AG10803 (cell line): Measurements from ENCODE around the gene PARD3.
A peak's percentile ranks its signal among the peaks of the same experiment; 100 is the strongest.

Experiments used
- DNase-seq: peaks from one replicate; pipeline ENCODE4 v3.0.0; 2010; ENCODE audit warnings: low read depth
- H3K4me3 ChIP-seq: 2 replicates; pipeline ENCODE4 v1.5.1; 2011; ENCODE audit warnings: mild to moderate bottlenecking, low read length, control low read depth
- TF ChIP-seq, protein P1 (sequence below): conservative IDR thresholded peaks from 2 replicates; pipeline ENCODE4 v1.5.1; 2011; ENCODE audit warnings: mild to moderate bottlenecking, low read length, control low read depth, inconsistent platforms

Gene PARD3

DNA sequence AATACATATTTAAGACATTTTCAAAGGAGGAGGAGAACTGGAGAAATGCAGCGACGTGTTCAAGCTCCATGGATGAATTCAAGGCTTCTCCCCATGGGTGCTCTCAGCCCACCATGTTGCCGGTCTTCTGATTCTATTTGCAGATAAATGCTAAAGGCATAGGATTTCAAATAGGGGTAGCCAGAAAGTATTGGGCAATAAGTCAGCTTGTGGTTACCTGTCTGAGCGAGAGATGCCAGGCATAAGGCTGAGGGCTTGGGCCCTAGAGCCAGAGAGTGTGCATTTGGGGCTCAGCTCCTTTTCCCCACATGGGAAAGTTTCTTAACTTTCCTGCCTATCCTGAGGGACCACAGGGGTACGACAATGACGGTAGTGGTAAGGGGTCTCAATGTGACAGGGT, 180.0 kb downstream of the PARD3 start:
- DNase-seq, result no peak
- TF ChIP-seq, protein P1, sequence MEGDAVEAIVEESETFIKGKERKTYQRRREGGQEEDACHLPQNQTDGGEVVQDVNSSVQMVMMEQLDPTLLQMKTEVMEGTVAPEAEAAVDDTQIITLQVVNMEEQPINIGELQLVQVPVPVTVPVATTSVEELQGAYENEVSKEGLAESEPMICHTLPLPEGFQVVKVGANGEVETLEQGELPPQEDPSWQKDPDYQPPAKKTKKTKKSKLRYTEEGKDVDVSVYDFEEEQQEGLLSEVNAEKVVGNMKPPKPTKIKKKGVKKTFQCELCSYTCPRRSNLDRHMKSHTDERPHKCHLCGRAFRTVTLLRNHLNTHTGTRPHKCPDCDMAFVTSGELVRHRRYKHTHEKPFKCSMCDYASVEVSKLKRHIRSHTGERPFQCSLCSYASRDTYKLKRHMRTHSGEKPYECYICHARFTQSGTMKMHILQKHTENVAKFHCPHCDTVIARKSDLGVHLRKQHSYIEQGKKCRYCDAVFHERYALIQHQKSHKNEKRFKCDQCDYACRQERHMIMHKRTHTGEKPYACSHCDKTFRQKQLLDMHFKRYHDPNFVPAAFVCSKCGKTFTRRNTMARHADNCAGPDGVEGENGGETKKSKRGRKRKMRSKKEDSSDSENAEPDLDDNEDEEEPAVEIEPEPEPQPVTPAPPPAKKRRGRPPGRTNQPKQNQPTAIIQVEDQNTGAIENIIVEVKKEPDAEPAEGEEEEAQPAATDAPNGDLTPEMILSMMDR, result no peak
- H3K4me3 ChIP-seq, result no peak overlapping the region

DNA sequence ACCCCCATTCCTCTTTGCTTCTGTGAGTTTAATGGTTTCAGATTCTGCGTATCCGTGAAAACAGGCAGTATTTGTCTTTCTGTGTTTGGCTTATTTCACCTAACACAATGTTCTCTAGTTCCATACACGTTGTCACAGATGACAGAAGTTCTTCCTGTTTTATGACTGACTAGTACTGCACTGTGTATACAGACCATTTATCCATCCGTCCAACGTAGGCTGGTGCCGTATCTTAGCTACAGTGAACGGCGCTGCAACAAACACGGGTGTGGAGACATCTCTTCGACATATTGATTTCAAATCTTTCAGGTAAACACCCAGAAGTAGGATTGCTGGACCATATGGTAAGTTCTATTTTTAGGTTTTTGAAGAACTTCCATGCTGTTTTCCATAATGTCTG, 181.7 kb downstream of the PARD3 start:
- DNase-seq, result no peak
- no peak overlapping the region for H3K4me3 ChIP-seq
- TF ChIP-seq, protein P1, result no peak

DNA sequence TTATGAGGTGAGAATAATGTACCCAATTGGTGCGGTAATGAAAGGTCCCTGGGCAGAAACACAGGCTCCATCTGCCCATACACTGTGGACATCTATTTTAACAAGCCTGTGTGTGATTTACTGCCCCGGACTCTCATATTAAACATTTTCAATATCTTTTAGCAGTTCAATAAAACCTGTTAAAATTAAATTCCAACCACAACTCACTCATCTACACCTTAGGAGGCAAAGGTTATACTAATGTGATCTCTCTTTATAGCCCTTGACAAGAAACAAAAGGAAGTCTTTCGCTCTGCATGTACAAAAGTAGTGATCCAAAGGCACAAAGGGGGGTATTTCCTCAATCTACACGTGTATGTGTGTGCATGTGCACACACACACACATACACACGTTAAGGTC, 186.0 kb downstream of the PARD3 start:
- no peak for DNase-seq
- H3K4me3 ChIP-seq, result no peak overlapping the region
- TF ChIP-seq, protein P1, result no peak

DNA sequence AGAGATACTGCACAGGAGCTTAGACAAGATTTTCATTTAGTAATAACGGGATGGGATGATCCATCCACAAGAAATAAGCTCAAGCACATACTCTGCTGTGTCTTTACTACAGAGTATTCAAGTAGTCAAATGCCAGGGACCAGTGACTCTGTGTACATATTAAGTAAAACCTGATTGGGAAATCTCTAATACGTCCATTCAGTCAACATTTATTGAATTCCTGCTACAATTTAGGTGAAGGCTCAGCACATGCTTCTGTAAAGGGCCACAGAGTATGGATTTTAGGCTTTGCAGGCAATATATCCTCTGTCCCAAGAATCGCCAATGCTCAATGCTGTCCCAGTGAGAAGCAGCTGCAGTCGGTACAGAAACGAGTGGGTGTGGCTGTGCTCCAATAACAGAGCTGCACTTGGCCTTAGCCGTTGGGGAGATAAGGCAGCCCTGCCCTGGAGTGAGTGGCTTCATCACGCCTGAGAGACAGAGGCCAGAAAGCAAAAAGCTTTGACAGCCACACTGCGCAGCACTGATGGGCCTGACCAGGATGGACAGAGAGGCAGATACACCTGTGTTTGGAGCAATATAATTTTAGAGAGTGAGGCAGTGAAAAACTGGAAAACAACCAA, 186.8 kb downstream of the PARD3 start:
- no peak for DNase-seq
- no peak overlapping the region for H3K4me3 ChIP-seq
- TF ChIP-seq, protein P1, result no peak

DNA sequence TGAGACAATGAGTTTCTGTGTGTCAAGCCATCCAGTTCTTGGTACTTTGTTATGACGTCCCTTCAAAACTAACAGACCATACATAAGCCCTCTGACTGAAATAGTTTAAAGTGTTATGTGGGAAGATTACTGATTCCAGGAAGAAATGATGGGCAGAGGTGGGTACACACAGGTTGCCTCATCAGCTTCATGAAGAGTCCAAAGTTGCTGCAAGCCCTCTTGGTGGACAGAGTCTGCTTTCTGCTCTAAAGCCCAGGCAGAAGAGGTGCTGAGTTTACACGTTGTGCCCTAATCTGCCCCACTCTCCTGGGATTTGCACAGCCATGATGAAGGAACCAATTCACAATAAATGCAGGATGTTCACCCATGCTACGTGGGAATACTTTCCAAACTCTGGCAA, 187.4 kb downstream of the PARD3 start:
- TF ChIP-seq, protein P1, result no peak
- no peak for DNase-seq
- no peak overlapping the region for H3K4me3 ChIP-seq

DNA sequence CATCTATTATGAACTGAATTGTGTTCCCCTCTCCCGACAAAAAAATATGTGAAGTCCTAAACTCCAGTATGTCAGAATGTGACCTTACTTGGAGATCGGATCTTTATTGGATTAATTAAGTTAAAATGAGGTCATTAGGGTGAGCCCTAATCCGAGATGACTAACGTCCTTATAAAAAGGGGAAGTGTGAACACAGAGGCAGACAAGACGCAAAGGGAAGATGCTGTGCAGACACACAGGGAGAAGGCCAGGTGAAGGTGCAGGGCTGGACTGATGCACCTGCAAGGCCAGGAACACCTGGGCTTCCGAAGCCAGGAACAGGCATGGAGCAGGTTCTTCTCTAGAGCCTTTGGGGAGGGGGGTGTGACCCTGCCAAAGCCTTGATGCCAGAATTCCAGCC, 187.8 kb downstream of the PARD3 start:
- TF ChIP-seq, protein P1, result no peak
- no peak overlapping the region for H3K4me3 ChIP-seq
- no peak for DNase-seq

DNA sequence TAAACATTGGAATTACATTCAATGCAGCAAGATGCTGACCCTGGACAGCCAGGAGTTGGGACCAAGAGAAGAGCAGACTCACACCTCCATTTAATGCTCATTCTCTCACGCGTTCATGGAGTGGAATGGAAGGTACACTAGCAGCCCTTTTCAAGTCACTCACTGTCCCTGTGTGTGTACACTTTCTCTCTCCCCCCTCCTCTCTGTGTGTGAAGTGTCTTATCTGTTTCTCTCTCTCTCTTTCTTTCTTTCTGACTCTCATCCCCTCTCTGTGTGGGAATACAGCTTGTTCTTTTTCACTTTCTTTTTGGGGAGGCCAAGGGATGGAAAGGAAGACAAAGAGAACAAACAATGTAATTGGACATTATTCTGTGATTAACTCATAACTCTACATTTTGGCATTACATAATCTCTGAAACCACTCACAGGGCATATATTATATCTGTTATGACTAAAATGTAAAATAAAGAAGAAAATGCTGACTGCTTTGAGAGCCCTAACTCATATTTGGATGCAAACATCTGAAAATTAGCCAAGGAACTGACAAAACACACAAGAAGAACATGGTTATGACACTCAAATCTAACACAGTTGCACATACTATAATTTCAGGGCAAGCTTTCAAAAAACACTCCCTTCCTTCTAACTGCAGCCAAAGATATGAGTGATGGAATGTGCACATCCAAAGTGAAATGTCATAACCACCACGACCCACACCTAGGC, 188.8 kb downstream of the PARD3 start:
- H3K4me3 ChIP-seq, result no peak overlapping the region
- TF ChIP-seq, protein P1, result no peak
- peak; percentile 21 for DNase-seq
